Central memory CD8-positive, alpha-beta T cell (primary cell): Measurements from ENCODE around the gene MCU.

Experiments used
- ATAC-seq: fragments of 150-1000 bp; cut with Tn5 transposase; replicated peaks from 2 replicates; pipeline ENCODE4 v1.10.0; 2022; ENCODE audit warnings: mild to moderate bottlenecking, moderate FRiP score, moderate number of reproducible peaks; ENCODE audit not compliant: poor library complexity, severe bottlenecking; ENCODE audit errors: extremely low read depth
- DNase-seq, 2 donors: peaks; one replicate each; pipeline ENCODE4 v3.0.0; 2021; ENCODE audit warnings: low spot score in 2 of 2
- H3K27ac Mint-ChIP-seq: one replicate; pipeline ENCODE4 v1.8.0; 2022; ENCODE audit warnings: low read depth, mild to moderate bottlenecking, moderate library complexity, mixed read lengths
- H3K27me3 Mint-ChIP-seq: one replicate; pipeline ENCODE4 v1.8.0; 2022; ENCODE audit warnings: mixed read lengths
- H3K36me3 Mint-ChIP-seq: one replicate; pipeline ENCODE4 v1.8.0; 2022; ENCODE audit warnings: mild to moderate bottlenecking, moderate library complexity, mixed read lengths; ENCODE audit not compliant: insufficient read depth
- H3K4me1 Mint-ChIP-seq: one replicate; pipeline ENCODE4 v1.8.0; 2022; ENCODE audit warnings: mixed read lengths
- H3K4me3 Mint-ChIP-seq: one replicate; pipeline ENCODE4 v1.8.0; 2022; ENCODE audit warnings: mild to moderate bottlenecking, moderate library complexity, mixed read lengths
- H3K9me3 Mint-ChIP-seq: one replicate; pipeline ENCODE4 v1.8.0; 2022; ENCODE audit warnings: mixed read lengths

The MCU gene

GRCh38 chr10:72830625-72831024 is 138.7 kb downstream of the MCU start:
- Mint-ChIP-seq H3K27me3 (no peaks in the 10 kb centered on the region), H3K36me3 (no peaks in the 10 kb centered on the region), H3K4me3 (no peak overlapping the region), H3K27ac (no peak overlapping the region), H3K4me1 (no peaks in the 10 kb centered on the region), H3K9me3 (no peaks in the 10 kb centered on the region)
- ATAC-seq (no peak), DNase-seq (no peak)

- Mint-ChIP-seq H3K4me1 (no peaks in the 10 kb centered on the region), H3K27ac (no peak overlapping the region), H3K27me3 (no peaks in the 10 kb centered on the region), H3K9me3 (no peaks in the 10 kb centered on the region), H3K4me3 (no peak overlapping the region), H3K36me3 (no peaks in the 10 kb centered on the region)
- no peak for ATAC-seq
- no peak for DNase-seq
These were observed 139.9 kb downstream of the MCU start for GRCh38 chr10:72831696-72832409.

DNA sequence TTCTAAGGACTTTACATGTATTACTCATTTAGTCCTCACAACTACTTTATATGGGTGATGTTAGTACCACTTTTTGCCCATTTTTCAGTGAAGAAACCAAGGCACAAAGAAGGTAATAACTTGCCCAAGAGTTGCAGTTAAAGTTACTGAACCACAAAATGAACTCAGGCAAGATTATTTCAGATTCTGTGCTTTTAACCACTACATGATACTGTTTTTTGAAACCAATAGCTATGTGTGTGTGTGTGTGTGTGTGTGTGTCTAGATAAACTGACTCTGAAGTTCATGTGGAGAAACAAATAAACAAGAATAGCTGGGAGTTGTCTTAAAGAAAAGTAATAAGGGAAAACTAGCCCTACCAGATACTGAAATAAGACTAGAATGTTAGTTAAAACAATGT is 140.8 kb downstream of the MCU start:
- Mint-ChIP-seq H3K27ac (no peak overlapping the region), H3K9me3 (no peaks in the 10 kb centered on the region), H3K36me3 (no peaks in the 10 kb centered on the region), H3K4me1 (no peaks in the 10 kb centered on the region), H3K27me3 (no peaks in the 10 kb centered on the region), H3K4me3 (no peak overlapping the region)
- DNase-seq, result no peak
- no peak for ATAC-seq

- DNase-seq (peak in 1 of 2 donors; percentile 11), ATAC-seq (no peak)
- no peaks in the 10 kb centered on the region for H3K27me3 Mint-ChIP-seq
These were observed 142.4 kb downstream of the MCU start for GRCh38 chr10:72834183-72834825.

GRCh38 chr10:72840319-72840718 is 148.4 kb downstream of the MCU start:
- Mint-ChIP-seq H3K4me3 (no peak overlapping the region), H3K27me3 (no peaks in the 10 kb centered on the region), H3K9me3 (no peaks in the 10 kb centered on the region), H3K36me3 (peaks cover 1% of the 10 kb centered on the region), H3K27ac (no peak overlapping the region), H3K4me1 (no peaks in the 10 kb centered on the region)
- ATAC-seq (no peak), DNase-seq (no peak)

More at GRCh38 chr10:72834183-72834825, 142.4 kb downstream of the MCU start:
- Mint-ChIP-seq H3K4me1 (no peaks in the 10 kb centered on the region), H3K27ac (no peak overlapping the region), H3K9me3 (no peaks in the 10 kb centered on the region), H3K4me3 (no peak overlapping the region), H3K36me3 (no peaks in the 10 kb centered on the region)

- Mint-ChIP-seq H3K27me3 (no peaks in the 10 kb centered on the region), H3K9me3 (no peaks in the 10 kb centered on the region), H3K4me1 (no peaks in the 10 kb centered on the region), H3K4me3 (no peak overlapping the region), H3K27ac (no peak overlapping the region), H3K36me3 (peaks cover 1% of the 10 kb centered on the region)
- ATAC-seq (no peak), DNase-seq (no peak)
These were observed 149.5 kb downstream of the MCU start for GRCh38 chr10:72841487-72841886.

DNA sequence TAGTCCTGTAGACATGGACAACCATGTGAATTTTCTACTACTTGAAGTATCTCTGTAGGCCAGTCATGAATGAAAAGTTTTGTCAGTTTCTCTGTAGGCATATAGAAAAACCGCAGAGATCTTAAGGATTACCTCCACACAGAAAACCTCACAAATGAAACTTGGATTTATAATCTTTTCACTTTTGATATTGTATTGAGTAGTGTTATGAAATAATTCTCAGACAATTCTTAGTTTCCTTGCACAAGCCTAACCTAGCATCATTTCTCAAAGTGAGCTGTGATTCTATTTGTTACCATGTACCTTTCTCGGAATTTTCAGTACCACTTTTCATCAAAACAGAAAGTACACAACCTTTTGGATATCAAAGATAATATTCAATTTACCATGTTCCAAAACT is 150.2 kb downstream of the MCU start:
- DNase-seq, result no peak
- Mint-ChIP-seq H3K27ac (no peak overlapping the region), H3K4me3 (no peak overlapping the region), H3K9me3 (no peaks in the 10 kb centered on the region), H3K36me3 (peaks cover 1% of the 10 kb centered on the region), H3K4me1 (no peaks in the 10 kb centered on the region), H3K27me3 (no peaks in the 10 kb centered on the region)
- no peak for ATAC-seq

DNA sequence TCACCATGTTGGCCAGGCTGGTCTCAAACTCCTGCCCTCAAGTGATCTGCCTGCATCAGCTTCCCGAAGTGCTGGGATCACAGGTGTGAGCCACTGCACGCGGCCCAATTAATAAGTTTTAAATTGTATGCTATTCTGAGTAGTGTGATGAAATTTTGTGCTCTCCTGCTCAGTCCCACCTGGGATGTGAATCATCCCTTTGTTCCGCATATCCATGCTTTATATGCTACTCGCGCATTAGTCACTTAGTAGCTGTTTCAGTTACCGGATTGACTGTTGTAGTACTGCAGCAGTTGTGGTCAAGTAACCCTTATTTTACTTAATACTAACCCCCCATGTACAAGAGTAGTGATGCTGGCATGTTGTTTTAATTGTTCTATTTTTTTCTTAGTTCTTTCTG is 154.3 kb downstream of the MCU start:
- Mint-ChIP-seq H3K27me3 (no peaks in the 10 kb centered on the region), H3K27ac (no peak overlapping the region), H3K4me1 (no peaks in the 10 kb centered on the region), H3K36me3 (peaks cover 1% of the 10 kb centered on the region), H3K9me3 (no peaks in the 10 kb centered on the region), H3K4me3 (no peak overlapping the region)
- DNase-seq, result no peak
- ATAC-seq, result no peak

- ATAC-seq, result no peak
- Mint-ChIP-seq H3K9me3 (no peaks in the 10 kb centered on the region), H3K4me1 (no peaks in the 10 kb centered on the region), H3K27ac (no peak overlapping the region), H3K36me3 (peaks cover 1% of the 10 kb centered on the region), H3K4me3 (no peak overlapping the region), H3K27me3 (no peaks in the 10 kb centered on the region)
- DNase-seq, result no peak
These were observed 155.7 kb downstream of the MCU start for GRCh38 chr10:72847681-72848080.

DNA sequence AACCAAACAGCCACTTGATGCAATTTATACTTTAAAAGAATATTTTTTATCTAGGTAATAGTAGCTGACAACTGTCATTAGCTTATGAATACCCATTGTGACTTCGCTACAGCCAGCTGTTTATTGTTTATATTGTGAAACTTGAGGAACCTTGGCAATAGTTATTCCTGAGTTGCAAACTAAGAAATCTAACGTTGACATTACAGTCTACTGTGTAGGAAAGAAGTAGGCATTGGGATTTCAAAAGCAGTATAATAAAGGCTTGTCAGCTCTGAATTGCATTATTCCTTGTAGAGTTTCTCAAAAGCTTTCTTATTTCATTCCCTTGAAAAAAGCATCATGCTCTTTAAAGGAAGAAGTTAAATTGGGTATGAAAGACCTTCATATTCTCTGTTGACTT is 158.9 kb downstream of the MCU start:
- Mint-ChIP-seq H3K4me3 (no peak overlapping the region), H3K4me1 (no peaks in the 10 kb centered on the region), H3K27me3 (no peaks in the 10 kb centered on the region), H3K9me3 (no peaks in the 10 kb centered on the region), H3K27ac (no peak overlapping the region), H3K36me3 (no peaks in the 10 kb centered on the region)
- ATAC-seq, result no peak
- no peak for DNase-seq

GRCh38 chr10:72851509-72851908 is 159.6 kb downstream of the MCU start:
- DNase-seq, result no peak
- H3K4me1 Mint-ChIP-seq, result no peaks in the 10 kb centered on the region
- no peak overlapping the region for H3K27ac Mint-ChIP-seq
- no peak overlapping the region for H3K4me3 Mint-ChIP-seq
- no peak for ATAC-seq
- H3K36me3 Mint-ChIP-seq, result no peaks in the 10 kb centered on the region
- H3K27me3 Mint-ChIP-seq, result no peaks in the 10 kb centered on the region
- no peaks in the 10 kb centered on the region for H3K9me3 Mint-ChIP-seq

- Mint-ChIP-seq H3K27me3 (no peaks in the 10 kb centered on the region), H3K4me1 (no peaks in the 10 kb centered on the region), H3K4me3 (no peak overlapping the region), H3K27ac (no peak overlapping the region), H3K36me3 (no peaks in the 10 kb centered on the region), H3K9me3 (no peaks in the 10 kb centered on the region)
- no peak for ATAC-seq
- no peak for DNase-seq
These were observed 160.6 kb downstream of the MCU start for GRCh38 chr10:72852508-72852907.

DNA sequence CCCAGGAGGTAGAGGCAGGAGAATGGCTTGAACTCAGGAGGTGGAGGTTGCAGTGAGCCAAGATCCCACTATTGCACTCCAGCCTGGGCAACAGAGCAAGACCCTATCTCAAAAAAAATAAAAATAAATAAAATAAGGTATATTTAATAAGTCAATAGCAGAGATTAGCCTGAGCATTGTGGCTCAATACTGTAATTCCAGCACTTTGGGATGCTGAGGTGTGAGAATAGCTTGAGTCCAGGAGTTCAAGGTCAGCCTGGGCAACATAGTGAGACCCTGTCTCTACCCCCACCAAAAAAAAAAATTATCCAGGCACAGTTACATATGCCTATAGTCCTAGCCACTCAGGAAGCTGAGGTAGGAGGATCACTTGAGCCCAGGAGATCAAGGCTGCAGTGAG is 163.2 kb downstream of the MCU start:
- no peaks in the 10 kb centered on the region for H3K4me1 Mint-ChIP-seq
- ATAC-seq, result no peak
- no peaks in the 10 kb centered on the region for H3K36me3 Mint-ChIP-seq
- no peak overlapping the region for H3K4me3 Mint-ChIP-seq
- no peaks in the 10 kb centered on the region for H3K27me3 Mint-ChIP-seq
- H3K9me3 Mint-ChIP-seq, result no peaks in the 10 kb centered on the region
- no peak overlapping the region for H3K27ac Mint-ChIP-seq
- no peak for DNase-seq
